Thoracic aorta (tissue), 2 donors: ENCODE measurements around the gene FASTKD1. TPM values are rescaled to one million over a fixed set of nuclear protein-coding genes. Genes with fewer than 3 reads are reported as not detected.
"Not testable (repeated sequence)": the region's sequence is repeated elsewhere in the genome, so short reads cannot be mapped to it uniquely, and the experiment has no call there.

ENCODE experiments used
- ATAC-seq: fragments of 150-250 bp; one replicate; pipeline ENCODE4 v1.8.0; 2017; ENCODE audit warnings: low read depth; ENCODE audit not compliant: insufficient number of reproducible peaks, low FRiP score
- DNase-seq: peaks from one replicate; pipeline ENCODE4 v3.0.0-alpha.2; 2020; ENCODE audit warnings: low spot score
- H3K27ac ChIP-seq, 2 donors: fragments of 200-600 bp; sonication (generic); 1 replicate in 1 of 2; 2 replicates in 1 of 2; pipeline ENCODE4 v1.5.1; 2016; ENCODE audit warnings: mild to moderate bottlenecking in 2 of 2, moderate library complexity in 2 of 2
- H3K27me3 ChIP-seq: fragments of 200-600 bp; sonication (generic); replicated peaks from 2 replicates; pipeline ENCODE4 v1.6.0; 2016; ENCODE audit warnings: mild to moderate bottlenecking; ENCODE audit not compliant: insufficient read depth
- H3K36me3 ChIP-seq: fragments of 200-600 bp; sonication (generic); one replicate; pipeline ENCODE4 v1.5.1; 2016
- H3K4me1 ChIP-seq, 2 donors: fragments of 200-600 bp; sonication (generic); 1 replicate in 1 of 2; 2 replicates in 1 of 2; pipeline versions ENCODE4 v1.5.1 to v1.6.0; 2016; ENCODE audit warnings: low read depth in 2 of 2, mild to moderate bottlenecking in 1 of 2; ENCODE audit not compliant: control insufficient read depth in 1 of 2
- H3K4me3 ChIP-seq: fragments of 200-600 bp; sonication (generic); 2 replicates; pipeline ENCODE4 v1.5.1; 2016; ENCODE audit warnings: mild to moderate bottlenecking
- H3K9me3 ChIP-seq: fragments of 200-600 bp; sonication (generic); 2 replicates; pipeline ENCODE4 v1.5.1; 2016
- CTCF ChIP-seq: fragments of 200-600 bp; sonication (generic); IDR thresholded peaks from one replicate; pipeline ENCODE4 v1.5.1; 2019; ENCODE audit warnings: antibody characterized with exemption
- total RNA-seq, 2 donors: library from RNA; depleted of rRNA; stranded (reverse); fragments of >200 nt; gene quantifications; one replicate each; pipeline versions ENCODE4 v1.1.0 to v1.2.3, GENCODE V29; 2016

Gene FASTKD1
- total RNA-seq, 2 donors from 2014 or later, result 11.5 to 15.2 TPM

GRCh38 chr2:169613876-169614275 lies 40.2 kb upstream of the FASTKD1 start:
- Histone ChIP-seq H3K9me3 (no peaks in the 10 kb centered on the region), H3K4me1 (no peaks in the 10 kb centered on the region), H3K27me3 (no peaks in the 10 kb centered on the region), H3K27ac (no peak overlapping the region), H3K4me3 (no peak overlapping the region), H3K36me3 (peaks cover 48% of the 10 kb centered on the region)
- TF ChIP-seq CTCF, result no peak
- no peak for DNase-seq
- ATAC-seq, result no peak

- H3K9me3 ChIP-seq, result no peaks in the 10 kb centered on the region
- no peak overlapping the region for H3K27ac ChIP-seq
- no peak for TF ChIP-seq CTCF
- ATAC-seq (no peak), DNase-seq (no peak)
- H3K4me1 ChIP-seq, result no peaks in the 10 kb centered on the region
- H3K36me3 ChIP-seq, result peaks cover 49% of the 10 kb centered on the region
- H3K27me3 ChIP-seq, result no peaks in the 10 kb centered on the region
- H3K4me3 ChIP-seq, result no peak overlapping the region
These were observed 35.6 kb upstream of the FASTKD1 start for GRCh38 chr2:169609264-169609663.

GRCh38 chr2:169599568-169599967 lies 25.9 kb upstream of the FASTKD1 start:
- Histone ChIP-seq H3K36me3 (peaks cover 4% of the 10 kb centered on the region), H3K27ac (no peak overlapping the region), H3K4me3 (no peak overlapping the region), H3K27me3 (no peaks in the 10 kb centered on the region), H3K4me1 (no peaks in the 10 kb centered on the region), H3K9me3 (no peaks in the 10 kb centered on the region)
- no peak for ATAC-seq
- no peak for DNase-seq
- no peak for TF ChIP-seq CTCF

GRCh38 chr2:169598982-169599381 lies 25.3 kb upstream of the FASTKD1 start:
- Histone ChIP-seq H3K36me3 (no peaks in the 10 kb centered on the region), H3K4me1 (no peaks in the 10 kb centered on the region), H3K9me3 (no peaks in the 10 kb centered on the region), H3K27me3 (no peaks in the 10 kb centered on the region), H3K4me3 (no peak overlapping the region), H3K27ac (no peak overlapping the region)
- TF ChIP-seq CTCF, result no peak
- DNase-seq (no peak), ATAC-seq (no peak)

- not testable (repeated sequence) for H3K27me3 ChIP-seq, DNase-seq, ATAC-seq
These were observed 22.9 kb upstream of the FASTKD1 start for GRCh38 chr2:169596546-169596945.

GRCh38 chr2:169590804-169591203 lies 17.1 kb upstream of the FASTKD1 start:
- no peaks in the 10 kb centered on the region for H3K36me3 ChIP-seq
- DNase-seq, result no peak

More at GRCh38 chr2:169596546-169596945, 22.9 kb upstream of the FASTKD1 start:
- not testable (repeated sequence) for H3K4me3 ChIP-seq, H3K9me3 ChIP-seq, H3K4me1 ChIP-seq, H3K27ac ChIP-seq, H3K36me3 ChIP-seq

More at GRCh38 chr2:169590804-169591203, 17.1 kb upstream of the FASTKD1 start:
- no peak for TF ChIP-seq CTCF
- no peak for ATAC-seq
- peaks cover 17 to 27% of the 10 kb centered on the region in 2 donors for H3K4me1 ChIP-seq
- H3K9me3 ChIP-seq, result no peaks in the 10 kb centered on the region
- no peak overlapping the region for H3K27ac ChIP-seq
- no peaks in the 10 kb centered on the region for H3K27me3 ChIP-seq
- no peak overlapping the region for H3K4me3 ChIP-seq
